SK-N-MC (cell line): ENCODE data around the gene ZNF473.

Experiments used
- EZH2 ChIP-seq: fragments of 200-600 bp; sonication (generic); IDR thresholded peaks from one replicate; pipeline ENCODE4 v1.6.1; 2017; ENCODE audit warnings: antibody characterized with exemption
- POLR2AphosphoS5 ChIP-seq: IDR thresholded peaks from 2 replicates; pipeline ENCODE4 v1.6.1; 2012; ENCODE audit warnings: mild to moderate bottlenecking, low read depth, low read length, borderline replicate concordance

GRCh38 chr19:50000841-50001557 lies 24.8 kb upstream of the ZNF473 start:
- TF ChIP-seq EZH2 (no peak), POLR2AphosphoS5 (no peak)
